CD1c-positive myeloid dendritic cell (primary cell): ENCODE data around the gene BLOC1S1.

ENCODE experiments used
- DNase-seq: peaks from one replicate; pipeline ENCODE4 v3.0.0-alpha.2; 2016; ENCODE audit errors: extremely low spot score

The BLOC1S1 gene

GRCh38 chr12:55727643-55728185 is 11.9 kb downstream of the BLOC1S1 start:
- DNase-seq = peak; percentile 68

- DNase-seq = peak; percentile 58
Measured at GRCh38 chr12:55728186-55728938, 12.5 kb downstream of the BLOC1S1 start.

- DNase-seq = peak; percentile 95
Measured at GRCh38 chr12:55728939-55729818, 13.3 kb downstream of the BLOC1S1 start, which contains the start of gene CD63. Gene CD63 (minus strand): TSS chr12:55729009. CDS start chr12:55728341, 668 bp downstream.

GRCh38 chr12:55729819-55730818 is 14.3 kb downstream of the BLOC1S1 start:
- DNase-seq = peak; percentile 61

GRCh38 chr12:55732288-55732687 is 16.4 kb downstream of the BLOC1S1 start:
- no peak for DNase-seq

GRCh38 chr12:55733021-55733555 is 17.2 kb downstream of the BLOC1S1 start:
- no peak for DNase-seq

GRCh38 chr12:55733858-55734257 is 18.0 kb downstream of the BLOC1S1 start:
- no peak for DNase-seq

- no peak for DNase-seq
Measured at GRCh38 chr12:55734595-55734994, 18.7 kb downstream of the BLOC1S1 start.

GRCh38 chr12:55736076-55736475 is 20.2 kb downstream of the BLOC1S1 start:
- no peak for DNase-seq

- DNase-seq = peak; percentile 75
Measured at GRCh38 chr12:55736780-55737580, 21.1 kb downstream of the BLOC1S1 start.

GRCh38 chr12:55737581-55738122 is 21.8 kb downstream of the BLOC1S1 start:
- no peak for DNase-seq

GRCh38 chr12:55738123-55739024 is 22.5 kb downstream of the BLOC1S1 start:
- DNase-seq = peak; percentile 94

GRCh38 chr12:55739025-55739378 is 23.2 kb downstream of the BLOC1S1 start:
- no peak for DNase-seq

GRCh38 chr12:55741931-55742680 is 26.3 kb downstream of the BLOC1S1 start:
- no peak for DNase-seq

- DNase-seq = peak; percentile 40
Measured at GRCh38 chr12:55742719-55743405, 27.0 kb downstream of the BLOC1S1 start, which contains the start of gene GDF11. Gene GDF11 (plus strand): TSS chr12:55743122. CDS start chr12:55743317, 195 bp downstream.

GRCh38 chr12:55743406-55744339 is 27.8 kb downstream of the BLOC1S1 start:
- peak; percentile 61 for DNase-seq
